ENCODE results near the gene COTL1.

COTL1 gene

GRCh38 chr16:84543253-84543652 lies 74.6 kb downstream of the COTL1 start:
- H3K4me1 ChIP-seq (ENCODE audit: control insufficient read depth in 1 of 2, insufficient read depth in 1 of 2, low read depth in 1 of 2, low read length in 1 of 2): peaks cover 0 to 3% of the 10 kb centered on the region in 2 experiments
- no peaks in the 10 kb centered on the region for H3K9me3 ChIP-seq
- peaks cover 31% of the 10 kb centered on the region for H3K27me3 ChIP-seq
- no peak overlapping the region for H3K27ac ChIP-seq
- H3K4me3 ChIP-seq (ENCODE audit: low read depth in 1 of 2, low read length in 1 of 2): no peak overlapping the region
- TF ChIP-seq CTCF (IDR thresholded peaks at IDR 0.05): no peak
- H3K36me3 ChIP-seq: no peaks in the 10 kb centered on the region

- Histone ChIP-seq H3K27me3 (peaks cover 31% of the 10 kb centered on the region), H3K4me3 (ENCODE audit: low read depth in 1 of 2, low read length in 1 of 2) (no peak overlapping the region), H3K27ac (no peak overlapping the region), H3K9me3 (no peaks in the 10 kb centered on the region), H3K36me3 (no peaks in the 10 kb centered on the region), H3K4me1 (ENCODE audit: control insufficient read depth in 1 of 2, insufficient read depth in 1 of 2, low read depth in 1 of 2, low read length in 1 of 2) (peaks cover 0 to 3% of the 10 kb centered on the region in 2 experiments)
- TF ChIP-seq CTCF (IDR thresholded peaks at IDR 0.05): no peak
Observed at GRCh38 chr16:84541999-84542817, 75.7 kb downstream of the COTL1 start.

- no peak overlapping the region for H3K4me3 ChIP-seq (ENCODE audit: low read depth in 1 of 2, low read length in 1 of 2)
- no peaks in the 10 kb centered on the region for H3K9me3 ChIP-seq
- no peak for TF ChIP-seq CTCF (IDR thresholded peaks at IDR 0.05)
- no peak overlapping the region for H3K27ac ChIP-seq
- H3K27me3 ChIP-seq: peaks cover 17% of the 10 kb centered on the region
- no peaks in the 10 kb centered on the region for H3K36me3 ChIP-seq
- H3K4me1 ChIP-seq (ENCODE audit: control insufficient read depth in 1 of 2, insufficient read depth in 1 of 2, low read depth in 1 of 2, low read length in 1 of 2): peaks cover 2 to 13% of the 10 kb centered on the region in 2 experiments
Observed at GRCh38 chr16:84540194-84540593, 77.7 kb downstream of the COTL1 start.

- Histone ChIP-seq H3K27me3 (peaks cover 7% of the 10 kb centered on the region), H3K4me3 (ENCODE audit: low read depth in 1 of 2, low read length in 1 of 2) (no peak overlapping the region), H3K36me3 (no peaks in the 10 kb centered on the region), H3K4me1 (ENCODE audit: control insufficient read depth in 1 of 2, insufficient read depth in 1 of 2, low read depth in 1 of 2, low read length in 1 of 2) (peaks cover 14 to 26% of the 10 kb centered on the region in 2 experiments), H3K27ac (no peak overlapping the region), H3K9me3 (no peaks in the 10 kb centered on the region)
- no peak for TF ChIP-seq CTCF (IDR thresholded peaks at IDR 0.05)
Observed at GRCh38 chr16:84538222-84538840, 79.5 kb downstream of the COTL1 start.

GRCh38 chr16:84537491-84538151 lies 80.3 kb downstream of the COTL1 start:
- no peak overlapping the region for H3K27ac ChIP-seq
- peaks cover 14% of the 10 kb centered on the region for H3K27me3 ChIP-seq
- TF ChIP-seq CTCF (IDR thresholded peaks at IDR 0.05): no peak
- H3K4me3 ChIP-seq (ENCODE audit: low read depth in 1 of 2, low read length in 1 of 2): no peak overlapping the region
- no peaks in the 10 kb centered on the region for H3K9me3 ChIP-seq
- H3K36me3 ChIP-seq: no peaks in the 10 kb centered on the region
- H3K4me1 ChIP-seq (ENCODE audit: control insufficient read depth in 1 of 2, insufficient read depth in 1 of 2, low read depth in 1 of 2, low read length in 1 of 2): peaks cover 14 to 26% of the 10 kb centered on the region in 2 experiments
